ENCODE results near the gene NAPG. TPM values are rescaled to one million over a fixed set of nuclear protein-coding genes. Genes with fewer than 3 reads are reported as not detected.

Gene NAPG
- total RNA-seq, 1 experiment from 2014 or later, result 41.5 TPM

GRCh38 chr18:10563886-10564285, 38.1 kb downstream of the NAPG start:
- no peaks in the 10 kb centered on the region for H3K9me3 ChIP-seq
- H3K27me3 ChIP-seq (replicated peaks; ENCODE audit: control insufficient read depth, insufficient read depth, low read length), result no peaks in the 10 kb centered on the region
- Mint-ChIP-seq H3K4me3 (ENCODE audit: unreplicated experiment) (no peak overlapping the region), H3K36me3 (ENCODE audit: insufficient read depth, unreplicated experiment) (peaks cover 5% of the 10 kb centered on the region), H3K27ac (ENCODE audit: unreplicated experiment) (no peak overlapping the region), H3K9me3 (ENCODE audit: unreplicated experiment) (no peaks in the 10 kb centered on the region), H3K27me3 (ENCODE audit: insufficient read depth, unreplicated experiment) (no peaks in the 10 kb centered on the region), H3K4me1 (ENCODE audit: low read depth, unreplicated experiment) (no peaks in the 10 kb centered on the region)
- CTCF ChIA-PET, result no interaction called here
- DNase-seq, result no peak
- POLR2A ChIA-PET, result no interaction called here
- TF ChIP-seq CTCF (IDR thresholded peaks at IDR 0.05; ENCODE audit: insufficient read depth in 1 of 2, low read depth in 1 of 2, low read length in 1 of 2, severe bottlenecking in 1 of 2, unreplicated experiment in 1 of 2), result no peak
- H3K4me1 ChIP-seq, result no peaks in the 10 kb centered on the region
- BruUV-seq (replicated peaks), result no TSS peak
- intact Hi-C loops (cut with micrococcal nuclease; ENCODE audit: unreplicated experiment), result no loop called here
- H3K4me3 ChIP-seq (ENCODE audit: low read depth, low read length), result no peak overlapping the region
- H3K36me3 ChIP-seq (ENCODE audit: control insufficient read depth, insufficient read depth, low read length), result no peaks in the 10 kb centered on the region

GRCh38 chr18:10564975-10565773, 39.3 kb downstream of the NAPG start:
- ChIA-PET CTCF (no interaction called here), POLR2A (interaction anchor here (0.6 kb wide), 1 partner anchor 19 kb away, joined by 4 read pairs; no protein-coding TSS in a partner anchor)
- H3K36me3 Mint-ChIP-seq (ENCODE audit: insufficient read depth, unreplicated experiment), result peaks cover under 1% of the 10 kb centered on the region
- no peaks in the 10 kb centered on the region for H3K4me1 ChIP-seq
- no peak for DNase-seq
- H3K27me3 ChIP-seq (replicated peaks; ENCODE audit: control insufficient read depth, insufficient read depth, low read length), result no peaks in the 10 kb centered on the region
- H3K4me3 ChIP-seq (ENCODE audit: low read depth, low read length), result no peak overlapping the region
- TF ChIP-seq CTCF (IDR thresholded peaks at IDR 0.05; ENCODE audit: insufficient read depth in 1 of 2, low read depth in 1 of 2, low read length in 1 of 2, severe bottlenecking in 1 of 2, unreplicated experiment in 1 of 2), result no peak
- no peak overlapping the region for H3K4me3 Mint-ChIP-seq (ENCODE audit: unreplicated experiment)
- no peaks in the 10 kb centered on the region for H3K27me3 Mint-ChIP-seq (ENCODE audit: insufficient read depth, unreplicated experiment)
- 0 out of 2 replicates have a peak, but pooled peaks cover under 1% of the 10 kb centered on the region for H3K9me3 ChIP-seq
- H3K4me1 Mint-ChIP-seq (ENCODE audit: low read depth, unreplicated experiment), result no peaks in the 10 kb centered on the region
- no peaks in the 10 kb centered on the region for H3K36me3 ChIP-seq (ENCODE audit: control insufficient read depth, insufficient read depth, low read length)
- BruUV-seq (replicated peaks), result no TSS peak
- no peak overlapping the region for H3K27ac Mint-ChIP-seq (ENCODE audit: unreplicated experiment)
- H3K9me3 Mint-ChIP-seq (ENCODE audit: unreplicated experiment), result no peaks in the 10 kb centered on the region
- intact Hi-C loops (cut with micrococcal nuclease; ENCODE audit: unreplicated experiment), result no loop called here

DNA sequence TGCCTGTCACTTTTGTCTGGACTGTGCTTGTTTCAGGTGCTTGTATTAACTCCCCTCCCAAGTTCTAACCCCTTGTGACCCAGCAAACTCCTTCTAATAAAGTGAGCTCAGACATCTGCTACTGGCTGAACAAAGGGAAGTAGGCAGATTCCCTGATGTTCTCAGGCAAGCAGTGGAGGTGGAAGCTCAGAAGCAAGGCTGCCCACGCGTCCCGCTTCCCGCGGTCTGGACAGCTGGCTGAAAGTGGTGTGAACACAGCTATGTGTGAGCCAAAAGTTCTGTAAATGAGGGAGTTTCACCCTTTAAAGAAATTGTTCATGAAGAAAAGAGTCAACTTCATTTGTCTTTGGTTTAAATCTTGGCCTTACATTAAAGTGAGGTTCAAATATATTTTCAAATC, 40.0 kb downstream of the NAPG start:
- no peaks in the 10 kb centered on the region for H3K36me3 Mint-ChIP-seq (ENCODE audit: insufficient read depth, unreplicated experiment)
- no peak for TF ChIP-seq CTCF (IDR thresholded peaks at IDR 0.05; ENCODE audit: insufficient read depth in 1 of 2, low read depth in 1 of 2, low read length in 1 of 2, severe bottlenecking in 1 of 2, unreplicated experiment in 1 of 2)
- DNase-seq, result no peak
- no peaks in the 10 kb centered on the region for H3K27me3 Mint-ChIP-seq (ENCODE audit: insufficient read depth, unreplicated experiment)
- Histone ChIP-seq H3K9me3 (0 out of 2 replicates have a peak, but pooled peaks cover 4% of the 10 kb centered on the region), H3K4me1 (no peaks in the 10 kb centered on the region), H3K36me3 (ENCODE audit: control insufficient read depth, insufficient read depth, low read length) (no peaks in the 10 kb centered on the region), H3K27me3 (replicated peaks; ENCODE audit: control insufficient read depth, insufficient read depth, low read length) (no peaks in the 10 kb centered on the region), H3K4me3 (ENCODE audit: low read depth, low read length) (no peak overlapping the region)
- intact Hi-C loops (cut with micrococcal nuclease; ENCODE audit: unreplicated experiment), result no loop called here
- no peak overlapping the region for H3K27ac Mint-ChIP-seq (ENCODE audit: unreplicated experiment)
- no peak overlapping the region for H3K4me3 Mint-ChIP-seq (ENCODE audit: unreplicated experiment)
- H3K9me3 Mint-ChIP-seq (ENCODE audit: unreplicated experiment), result no peaks in the 10 kb centered on the region
- CTCF ChIA-PET, result no interaction called here
- no TSS peak for BruUV-seq (replicated peaks)
- POLR2A ChIA-PET, result no interaction called here
- no peaks in the 10 kb centered on the region for H3K4me1 Mint-ChIP-seq (ENCODE audit: low read depth, unreplicated experiment)
